ENCODE measurements around the gene C15orf61. TPM values are rescaled to one million over a fixed set of nuclear protein-coding genes. Genes with fewer than 3 reads are reported as not detected.

Gene C15orf61
- polyA plus RNA-seq, 1 experiment, result 2.3 TPM

- CTCF ChIA-PET, result interaction anchor here (1.9 kb wide), 1 partner anchor 65 kb away, joined by 7 read pairs; no protein-coding TSS in a partner anchor
- Histone ChIP-seq H3K4me3 (ENCODE audit: low read depth, low read length) (peak overlapping the region; percentile 70), H3K36me3 (ENCODE audit: control insufficient read depth, insufficient read depth, low read length) (no peaks in the 10 kb centered on the region), H3K27me3 (ENCODE audit: control insufficient read depth, insufficient read depth, low read length) (no peaks in the 10 kb centered on the region)
- POLR2A ChIA-PET, result no interaction called here
- no peak for TF ChIP-seq CTCF (IDR thresholded peaks at IDR 0.05; ENCODE audit: insufficient read depth, low read depth, low read length)
- DNase-seq (ENCODE audit: low read depth), result no peak
Observed at GRCh38 chr15:67521783-67522568, 1.0 kb downstream of the C15orf61 start.

GRCh38 chr15:67523330-67523729, 2.4 kb downstream of the C15orf61 start:
- ChIA-PET POLR2A (no interaction called here), CTCF (interaction anchor here (1.1 kb wide), 1 partner anchor 298 kb away, joined by 3 read pairs; no protein-coding TSS in a partner anchor)
- TF ChIP-seq CTCF (IDR thresholded peaks at IDR 0.05; ENCODE audit: insufficient read depth, low read depth, low read length), result no peak
- no peak for DNase-seq (ENCODE audit: low read depth)
- Histone ChIP-seq H3K27me3 (ENCODE audit: control insufficient read depth, insufficient read depth, low read length) (no peaks in the 10 kb centered on the region), H3K36me3 (ENCODE audit: control insufficient read depth, insufficient read depth, low read length) (peaks cover 2% of the 10 kb centered on the region; the same call in 1 of the 2 replicates), H3K4me3 (ENCODE audit: low read depth, low read length) (no peak overlapping the region; the same call in 1 of the 2 replicates)

- Histone ChIP-seq H3K4me3 (ENCODE audit: low read depth, low read length) (no peak overlapping the region), H3K36me3 (ENCODE audit: control insufficient read depth, insufficient read depth, low read length) (peaks cover 2% of the 10 kb centered on the region; the same call in 1 of the 2 replicates), H3K27me3 (ENCODE audit: control insufficient read depth, insufficient read depth, low read length) (no peaks in the 10 kb centered on the region)
- CTCF ChIA-PET, result interaction anchor here (0.6 to 1.1 kb wide), 2 partner anchors 27 to 297 kb away, joined by 3 read pairs; no protein-coding TSS in a partner anchor
- no peak for TF ChIP-seq CTCF (IDR thresholded peaks at IDR 0.05; ENCODE audit: insufficient read depth, low read depth, low read length)
- POLR2A ChIA-PET, result interaction anchor here (0.6 kb wide), 1 partner anchor 762 kb away, joined by 12 read pairs; no protein-coding TSS in a partner anchor
- no peak for DNase-seq (ENCODE audit: low read depth)
Observed at GRCh38 chr15:67524235-67524634, 3.3 kb downstream of the C15orf61 start.

GRCh38 chr15:67528513-67528912, 7.6 kb downstream of the C15orf61 start:
- Histone ChIP-seq H3K27me3 (ENCODE audit: control insufficient read depth, insufficient read depth, low read length) (no peaks in the 10 kb centered on the region), H3K36me3 (ENCODE audit: control insufficient read depth, insufficient read depth, low read length) (peaks cover 2% of the 10 kb centered on the region; the same call in 1 of the 2 replicates), H3K4me3 (ENCODE audit: low read depth, low read length) (no peak overlapping the region)
- DNase-seq (ENCODE audit: low read depth), result no peak
- ChIA-PET CTCF (no interaction called here), POLR2A (no interaction called here)
- no peak for TF ChIP-seq CTCF (IDR thresholded peaks at IDR 0.05; ENCODE audit: insufficient read depth, low read depth, low read length)

- CTCF ChIA-PET, result interaction anchor here (0.7 to 0.9 kb wide), 2 partner anchors 11 to 23 kb away, joined by 3 read pairs; partner anchors contain the start of gene MAP2K5
- POLR2A ChIA-PET, result no interaction called here
- peak; percentile 68 for DNase-seq (ENCODE audit: low read depth)
- Histone ChIP-seq H3K27me3 (ENCODE audit: control insufficient read depth, insufficient read depth, low read length) (no peaks in the 10 kb centered on the region), H3K36me3 (ENCODE audit: control insufficient read depth, insufficient read depth, low read length) (peaks cover 2% of the 10 kb centered on the region; the same call in 1 of the 2 replicates), H3K4me3 (ENCODE audit: low read depth, low read length) (no peak overlapping the region)
- TF ChIP-seq CTCF (IDR thresholded peaks at IDR 0.05; ENCODE audit: insufficient read depth, low read depth, low read length), result no peak
Observed at GRCh38 chr15:67531379-67531914, 10.5 kb downstream of the C15orf61 start.
